GM12801 (cell line): Measurements from ENCODE around the gene ADAM10.

ENCODE experiments used
- TF ChIP-seq, protein P1 (sequence below): IDR thresholded peaks from one replicate; pipeline ENCODE4 v1.5.1; 2011; ENCODE audit warnings: control low read depth; ENCODE audit not compliant: insufficient read length; ENCODE audit errors: extremely low read depth

ADAM10 gene

DNA sequence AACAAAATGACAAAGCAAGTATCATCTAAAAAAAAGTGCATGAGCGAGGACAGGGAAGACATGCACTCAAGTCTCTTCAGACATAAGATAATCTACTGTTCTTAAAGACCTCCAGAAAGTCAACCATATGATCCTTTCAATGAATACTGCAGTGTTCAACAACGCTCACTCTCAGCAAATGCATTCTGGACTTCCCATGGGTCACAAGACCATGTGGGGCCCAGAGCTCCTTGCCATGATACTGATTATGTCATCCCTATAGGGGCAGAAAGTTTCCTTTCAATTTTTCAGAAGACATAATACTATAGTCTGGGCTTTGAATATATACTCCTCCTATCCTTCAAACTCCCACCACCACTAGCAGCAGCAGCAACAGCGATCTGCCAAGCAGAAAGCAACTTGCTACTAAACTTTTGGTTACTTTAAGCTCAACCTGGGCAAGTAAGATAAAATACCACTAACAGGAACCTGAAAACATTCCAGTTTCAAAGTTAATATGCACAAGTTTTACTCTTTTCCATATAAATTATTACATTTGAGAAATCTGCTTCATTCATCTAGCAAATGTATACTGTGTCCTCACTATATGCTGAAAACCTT, 143.5 kb downstream of the ADAM10 start:
- TF ChIP-seq, protein P1, sequence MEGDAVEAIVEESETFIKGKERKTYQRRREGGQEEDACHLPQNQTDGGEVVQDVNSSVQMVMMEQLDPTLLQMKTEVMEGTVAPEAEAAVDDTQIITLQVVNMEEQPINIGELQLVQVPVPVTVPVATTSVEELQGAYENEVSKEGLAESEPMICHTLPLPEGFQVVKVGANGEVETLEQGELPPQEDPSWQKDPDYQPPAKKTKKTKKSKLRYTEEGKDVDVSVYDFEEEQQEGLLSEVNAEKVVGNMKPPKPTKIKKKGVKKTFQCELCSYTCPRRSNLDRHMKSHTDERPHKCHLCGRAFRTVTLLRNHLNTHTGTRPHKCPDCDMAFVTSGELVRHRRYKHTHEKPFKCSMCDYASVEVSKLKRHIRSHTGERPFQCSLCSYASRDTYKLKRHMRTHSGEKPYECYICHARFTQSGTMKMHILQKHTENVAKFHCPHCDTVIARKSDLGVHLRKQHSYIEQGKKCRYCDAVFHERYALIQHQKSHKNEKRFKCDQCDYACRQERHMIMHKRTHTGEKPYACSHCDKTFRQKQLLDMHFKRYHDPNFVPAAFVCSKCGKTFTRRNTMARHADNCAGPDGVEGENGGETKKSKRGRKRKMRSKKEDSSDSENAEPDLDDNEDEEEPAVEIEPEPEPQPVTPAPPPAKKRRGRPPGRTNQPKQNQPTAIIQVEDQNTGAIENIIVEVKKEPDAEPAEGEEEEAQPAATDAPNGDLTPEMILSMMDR: no peak

DNA sequence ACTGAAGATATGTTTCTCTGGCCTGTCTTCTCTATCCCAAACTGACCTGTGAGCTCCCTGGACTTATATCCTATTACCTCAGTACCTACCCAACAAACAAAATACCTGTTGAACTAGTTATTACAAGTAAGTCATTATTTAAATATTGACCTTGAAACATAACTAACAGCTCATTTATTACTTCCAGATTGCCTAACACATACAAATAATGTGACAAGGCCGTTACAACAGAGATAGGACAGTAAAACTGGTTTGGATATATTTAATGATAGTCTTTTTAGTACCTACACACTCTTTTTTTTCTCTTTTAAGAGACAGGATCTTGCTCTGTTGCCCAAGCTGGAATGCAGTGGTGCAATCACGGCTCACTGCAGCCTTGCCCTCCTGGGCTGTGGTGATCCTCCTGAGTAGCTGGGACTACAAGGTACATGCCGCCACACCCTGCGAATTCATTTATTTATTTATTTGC, 145.0 kb downstream of the ADAM10 start:
- TF ChIP-seq, protein P1: no peak

DNA sequence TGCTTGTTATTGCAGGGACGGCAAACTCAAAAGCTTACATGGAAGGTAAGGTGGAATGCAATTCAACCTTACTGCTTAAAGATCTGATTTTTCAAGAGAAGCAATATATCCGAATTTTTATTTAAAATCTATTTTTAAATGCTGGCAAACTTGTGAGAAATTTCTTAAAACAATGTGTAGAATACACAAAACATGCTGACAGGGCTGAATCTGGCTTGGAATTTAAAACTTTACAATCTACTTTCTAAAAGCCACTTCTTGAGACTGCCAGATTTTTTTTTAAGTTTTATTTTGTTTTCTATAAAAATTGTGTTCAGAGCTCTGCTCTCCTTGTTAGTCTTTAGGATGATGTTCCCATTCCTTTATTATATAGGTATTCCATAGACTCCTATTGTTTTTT, 146.7 kb downstream of the ADAM10 start:
- TF ChIP-seq, protein P1: no peak

DNA sequence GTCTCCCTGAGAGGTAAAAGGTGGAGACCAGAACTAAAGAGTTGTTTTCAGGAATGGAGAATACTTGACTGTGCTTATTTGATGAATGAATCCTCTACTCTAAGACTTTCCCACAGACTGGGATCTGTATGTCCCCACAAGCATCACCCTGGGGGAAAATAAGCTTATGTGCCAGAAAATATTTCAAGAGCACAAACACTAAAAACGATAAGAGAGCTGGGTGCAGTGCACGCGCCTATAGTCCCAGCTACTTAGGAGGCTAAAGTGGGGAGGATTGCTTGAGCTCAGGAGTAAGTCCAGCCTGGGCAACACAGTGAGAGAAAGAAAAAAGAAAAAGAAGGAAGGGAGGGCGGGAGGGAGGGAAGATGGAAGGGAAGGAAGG, 150.7 kb downstream of the ADAM10 start:
- TF ChIP-seq, protein P1: no peak

DNA sequence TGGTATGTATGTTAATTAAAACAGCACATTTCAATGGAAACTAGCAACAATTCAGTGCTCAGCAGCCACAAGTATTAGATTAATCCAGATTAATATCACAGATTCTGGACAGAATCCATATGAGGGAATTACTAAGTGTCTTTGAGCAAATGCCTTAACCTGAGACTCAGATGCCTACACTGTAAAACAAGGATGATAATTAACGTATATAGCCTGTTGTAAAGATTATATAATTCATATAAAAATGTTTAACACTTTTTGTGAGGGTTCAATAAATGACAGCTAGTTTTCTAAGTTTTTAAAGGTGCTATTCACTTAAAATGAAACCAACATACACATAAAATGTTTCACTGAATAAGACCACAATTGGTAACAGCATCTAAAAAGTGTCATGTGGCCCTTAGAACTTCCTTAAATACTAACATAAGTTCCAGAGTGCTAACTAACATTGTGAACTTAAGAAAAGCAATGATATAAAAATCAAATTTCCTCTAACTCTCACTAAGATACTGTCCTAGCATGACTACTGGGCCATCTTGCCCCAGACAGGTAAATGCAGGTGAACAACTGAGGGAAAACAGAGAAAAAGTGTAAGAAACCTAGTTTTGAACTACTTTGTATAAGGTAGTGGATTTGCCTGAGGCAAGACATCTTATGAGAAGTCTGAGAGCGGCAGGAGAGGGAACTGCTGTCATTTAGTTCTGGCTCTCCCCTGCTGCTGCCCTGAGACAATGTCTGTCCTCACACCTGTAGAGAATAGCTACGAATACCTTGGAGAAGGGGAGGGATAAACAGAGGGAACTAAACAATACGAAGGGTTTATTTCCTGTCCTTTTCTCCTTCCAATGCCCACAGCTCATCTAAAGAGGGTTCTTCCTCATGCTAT, 151.3 kb downstream of the ADAM10 start:
- TF ChIP-seq, protein P1: no peak

DNA sequence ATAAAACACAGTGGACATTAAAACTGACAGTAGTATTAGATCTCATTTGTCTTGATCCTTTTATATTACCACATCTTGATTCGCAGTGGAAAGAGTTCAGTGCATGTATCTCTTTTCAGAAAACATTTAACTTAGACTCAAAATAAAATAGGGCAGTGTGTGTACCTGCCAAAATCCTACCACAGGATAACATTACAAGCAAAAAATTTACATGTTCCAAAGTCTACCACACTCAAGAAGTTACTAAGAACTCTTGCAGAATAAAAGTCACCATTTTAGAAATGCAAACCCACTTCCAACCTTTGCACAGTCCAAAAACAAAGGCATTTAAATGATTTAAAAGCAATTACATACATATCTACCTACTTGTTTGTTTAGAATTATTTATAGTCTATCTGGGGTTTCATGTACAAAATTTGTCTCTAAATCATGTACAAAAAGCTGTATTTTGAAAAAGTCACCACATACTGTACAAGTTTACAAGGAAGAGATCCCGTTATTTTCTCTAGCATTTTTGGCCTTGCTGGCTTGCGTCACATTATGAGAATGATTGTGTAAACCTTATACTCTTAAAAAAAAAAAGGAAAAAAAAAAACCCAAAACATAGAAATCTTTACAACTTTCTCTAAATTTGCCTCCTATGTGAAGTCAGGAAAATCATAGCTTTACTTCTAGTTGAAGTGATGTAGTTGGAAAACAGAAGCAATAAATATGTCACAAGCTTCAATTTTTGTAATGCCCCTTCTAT, 153.8 kb downstream of the ADAM10 start:
- TF ChIP-seq, protein P1: no peak

DNA sequence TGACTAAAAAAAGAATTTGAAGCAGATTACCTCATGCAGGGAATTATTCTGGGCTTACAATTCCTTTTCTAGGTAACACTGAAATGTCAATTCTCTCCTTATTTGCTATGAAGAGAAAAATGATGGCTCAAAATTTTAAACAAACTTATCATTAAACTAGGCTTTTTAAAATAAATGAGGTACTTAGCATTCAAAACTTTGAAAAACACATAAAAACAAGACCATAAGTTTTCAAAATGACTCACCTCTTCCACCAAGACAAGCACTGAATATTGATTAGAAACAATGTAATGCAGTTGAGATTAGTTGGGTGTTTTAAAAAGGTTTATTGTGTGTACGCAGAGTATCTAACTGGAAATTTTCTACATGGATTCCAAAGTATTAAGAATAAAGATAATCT, 154.6 kb downstream of the ADAM10 start:
- TF ChIP-seq, protein P1: no peak
